GM18873 (cell line): ENCODE results near the gene WASF1.
A peak's percentile ranks its signal among the peaks of the same experiment; 100 is the strongest.

ENCODE experiments used
- ATAC-seq: cut with Tn5 transposase; IDR thresholded peaks from one replicate; pipeline ENCODE4 v1.9.1; 2021; ENCODE audit warnings: mild to moderate bottlenecking, moderate library complexity, moderate number of reproducible peaks; ENCODE audit not compliant: unreplicated experiment, low FRiP score

The WASF1 gene

GRCh38 chr6:110179406-110180227, at the start of gene WASF1:
Gene WASF1 (minus strand): TSS chr6:110179670. CDS start chr6:110127601, 52,069 bp downstream.
- ATAC-seq = peak; percentile 90

- no peak for ATAC-seq
Observed at GRCh38 chr6:110226261-110226660, 46.8 kb upstream of the WASF1 start.

GRCh38 chr6:110221738-110222137, 42.3 kb upstream of the WASF1 start:
- ATAC-seq = no peak

GRCh38 chr6:110217266-110217665, 37.8 kb upstream of the WASF1 start:
- no peak for ATAC-seq

- no peak for ATAC-seq
Observed at GRCh38 chr6:110216140-110216539, 36.7 kb upstream of the WASF1 start.

GRCh38 chr6:110214338-110214737, 34.9 kb upstream of the WASF1 start:
- ATAC-seq = no peak

GRCh38 chr6:110211753-110212152, 32.3 kb upstream of the WASF1 start:
- ATAC-seq = no peak

- ATAC-seq = no peak
Observed at GRCh38 chr6:110207652-110208051, 28.2 kb upstream of the WASF1 start.

- no peak for ATAC-seq
Observed at GRCh38 chr6:110201151-110201884, 21.8 kb upstream of the WASF1 start.

GRCh38 chr6:110198561-110198960, 19.1 kb upstream of the WASF1 start:
- ATAC-seq = no peak

- ATAC-seq = no peak
Observed at GRCh38 chr6:110196874-110197273, 17.4 kb upstream of the WASF1 start.

- no peak for ATAC-seq
Observed at GRCh38 chr6:110195639-110196038, 16.2 kb upstream of the WASF1 start.

GRCh38 chr6:110191477-110191876, 12.0 kb upstream of the WASF1 start:
- no peak for ATAC-seq

- ATAC-seq = no peak
Observed at GRCh38 chr6:110190726-110191125, 11.3 kb upstream of the WASF1 start.

GRCh38 chr6:110188791-110189190, 9.3 kb upstream of the WASF1 start:
- ATAC-seq = no peak

GRCh38 chr6:110185879-110186278, 6.4 kb upstream of the WASF1 start:
- ATAC-seq = peak; percentile 46

GRCh38 chr6:110183292-110183885, 3.9 kb upstream of the WASF1 start:
- no peak for ATAC-seq

- no peak for ATAC-seq
Observed at GRCh38 chr6:110181131-110182030, 1.9 kb upstream of the WASF1 start.

GRCh38 chr6:110180228-110181008, 948 bp upstream of the WASF1 start, which contains the start of gene CDC40:
Gene CDC40 (plus strand): TSS chr6:110180427. CDS start chr6:110180445, 18 bp downstream.
- peak; percentile 50 for ATAC-seq
